Inferior parietal cortex (tissue), 1 donor: ENCODE results near the gene FAM187B.

ENCODE experiments used
- DNase-seq: peaks from one replicate; pipeline ENCODE4 v3.0.0-alpha.2; 2016; ENCODE audit errors: extremely low spot score

FAM187B gene

GRCh38 chr19:35178701-35179100 is 49.8 kb downstream of the FAM187B start:
- DNase-seq, result no peak

- no peak for DNase-seq
Measured at GRCh38 chr19:35177377-35178274, 50.9 kb downstream of the FAM187B start.

- DNase-seq, result no peak
Measured at GRCh38 chr19:35176181-35176570, 52.4 kb downstream of the FAM187B start.
